Ovary (tissue), 3 donors: ENCODE results near the gene RASSF5.

Experiments
- EP300 ChIP-seq: sonication (generic); formaldehyde crosslinking; IDR thresholded peaks from one replicate; pipeline ENCODE4 v1.6.1; 2017; ENCODE audit warnings: antibody characterized with exemption
- POLR2A ChIP-seq: fragments of 450-650 bp; IDR thresholded peaks from one replicate; pipeline ENCODE4 v1.6.1; 2017; ENCODE audit warnings: antibody characterized with exemption, mild to moderate bottlenecking, moderate library complexity
- TF ChIP-seq, protein P1 (sequence below), 3 donors: fragments of 450-650 bp in 2 of 3; fragments of 200-600 bp in 1 of 3; IDR thresholded peaks; one replicate each; pipeline versions ENCODE4 v1.5.1 to v1.8.0; 2016 to 2022; ENCODE audit warnings: antibody characterized with exemption in 3 of 3, mild to moderate bottlenecking in 1 of 3
- donor health status: DM: no; HTN: no; CAD: no.

DNA sequence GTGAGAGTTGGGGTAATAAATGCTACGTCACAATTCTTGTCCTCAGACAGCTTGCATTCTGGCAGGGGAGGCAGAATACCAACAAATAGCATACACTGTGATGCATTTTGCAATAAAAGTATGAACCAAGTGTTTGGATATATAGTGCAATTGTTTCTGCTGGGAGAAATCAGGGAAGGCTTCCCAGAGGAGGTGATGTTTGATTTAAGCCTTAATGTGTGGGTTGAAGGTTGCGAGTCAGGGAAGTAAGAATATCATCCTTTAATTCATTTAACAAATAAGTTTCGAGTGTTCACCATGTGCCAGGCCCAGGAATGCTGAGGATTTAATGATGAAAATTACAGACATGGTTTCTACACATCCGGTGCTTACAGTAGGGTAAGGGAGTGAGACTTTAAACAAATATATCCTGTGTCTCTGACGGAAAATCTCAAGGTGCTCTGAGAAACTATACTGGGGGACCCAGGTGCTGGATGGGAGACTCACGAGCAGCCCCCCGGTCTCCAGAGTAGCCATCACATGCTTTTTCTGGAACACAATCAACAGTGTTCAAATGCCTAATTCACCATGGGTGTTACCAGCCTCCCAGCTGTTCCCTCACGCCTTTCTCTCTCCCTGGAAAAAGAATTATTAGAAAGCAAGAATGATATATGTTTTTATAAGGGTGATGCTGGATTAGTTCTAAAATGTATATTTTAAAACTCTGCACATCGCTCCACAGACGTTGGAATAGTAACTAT lies 31.7 kb downstream of the RASSF5 start:
- TF ChIP-seq, protein P1, sequence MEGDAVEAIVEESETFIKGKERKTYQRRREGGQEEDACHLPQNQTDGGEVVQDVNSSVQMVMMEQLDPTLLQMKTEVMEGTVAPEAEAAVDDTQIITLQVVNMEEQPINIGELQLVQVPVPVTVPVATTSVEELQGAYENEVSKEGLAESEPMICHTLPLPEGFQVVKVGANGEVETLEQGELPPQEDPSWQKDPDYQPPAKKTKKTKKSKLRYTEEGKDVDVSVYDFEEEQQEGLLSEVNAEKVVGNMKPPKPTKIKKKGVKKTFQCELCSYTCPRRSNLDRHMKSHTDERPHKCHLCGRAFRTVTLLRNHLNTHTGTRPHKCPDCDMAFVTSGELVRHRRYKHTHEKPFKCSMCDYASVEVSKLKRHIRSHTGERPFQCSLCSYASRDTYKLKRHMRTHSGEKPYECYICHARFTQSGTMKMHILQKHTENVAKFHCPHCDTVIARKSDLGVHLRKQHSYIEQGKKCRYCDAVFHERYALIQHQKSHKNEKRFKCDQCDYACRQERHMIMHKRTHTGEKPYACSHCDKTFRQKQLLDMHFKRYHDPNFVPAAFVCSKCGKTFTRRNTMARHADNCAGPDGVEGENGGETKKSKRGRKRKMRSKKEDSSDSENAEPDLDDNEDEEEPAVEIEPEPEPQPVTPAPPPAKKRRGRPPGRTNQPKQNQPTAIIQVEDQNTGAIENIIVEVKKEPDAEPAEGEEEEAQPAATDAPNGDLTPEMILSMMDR (IDR thresholded peaks at IDR 0.05) = no peak
- TF ChIP-seq POLR2A (no peak), EP300 (no peak)
